SK-N-SH (cell line): ENCODE measurements around the gene PCCB. TPM values are rescaled to one million over a fixed set of nuclear protein-coding genes. Genes with fewer than 3 reads are reported as not detected.

ENCODE experiments used
- CTCF ChIA-PET: fragments of 300-600, 350-600 bp; formaldehyde crosslinking; extraction: SDS; loops from one replicate; lab custom pipeline; 2021; lab: Yijun Ruan, JAX
- POLR2A ChIA-PET: fragments of 350-600 bp; sonication (Branson Sonifier 250); formaldehyde crosslinking; extraction: SDS; loops from one replicate; lab custom pipeline; 2020; ENCODE audit warnings: antibody characterized with exemption, inconsistent platforms; lab: Yijun Ruan, JAX
- DNase-seq: peaks from one replicate; pipeline ENCODE4 v3.0.0; 2012
- H2AFZ ChIP-seq: fragments of 200-600 bp; sonication (generic); 2 replicates; pipeline ENCODE4 v1.8.1; 2016; ENCODE audit warnings: antibody characterized with exemption, mild to moderate bottlenecking, low read depth
- H3F3A ChIP-seq: fragments of 200-600 bp; sonication (generic); replicated peaks from 2 replicates; pipeline ENCODE3; 2016; ENCODE audit warnings: antibody characterized with exemption, mild to moderate bottlenecking; ENCODE audit not compliant: insufficient read depth
- H3K27ac ChIP-seq, 2 experiments: fragments of 200-500 bp in 1 of 2; fragments of 200-600 bp in 1 of 2; sonication (Bioruptor generic) in 1 of 2; sonication (generic), shearing (Covaris generic) in 1 of 2; 2 replicates each; pipeline versions ENCODE4 v1.5.1 to v1.6.1; 2014 to 2016; ENCODE audit warnings: low read depth in 2 of 2, inconsistent platforms in 1 of 2, low read length in 1 of 2, mild to moderate bottlenecking in 1 of 2, mixed read lengths in 1 of 2
- H3K27me3 ChIP-seq: fragments of 200-600 bp; sonication (generic), shearing (Covaris generic); 2 replicates; pipeline ENCODE4 v1.6.1; 2016; ENCODE audit warnings: mixed run types; ENCODE audit not compliant: insufficient read depth
- H3K36me3 ChIP-seq, 2 experiments: fragments of 200-500 bp in 1 of 2; fragments of 200-600 bp in 1 of 2; sonication (Bioruptor generic) in 1 of 2; sonication (generic) in 1 of 2; replicated peaks in 1 of 2; 2 replicates each; pipeline versions ENCODE3 to v1.5.1; 2014 to 2016; ENCODE audit warnings: low read length in 1 of 2, mild to moderate bottlenecking in 1 of 2; ENCODE audit not compliant: insufficient read depth in 2 of 2, control insufficient read depth in 1 of 2
- H3K4me1 ChIP-seq, 2 experiments: fragments of 200-500 bp in 1 of 2; fragments of 200-600 bp in 1 of 2; sonication (Bioruptor generic) in 1 of 2; sonication (generic), shearing (Covaris generic) in 1 of 2; 2 replicates each; pipeline versions ENCODE4 v1.5.1 to v1.6.1; 2014 to 2016; ENCODE audit warnings: low read depth in 1 of 2, low read length in 1 of 2, mixed run types in 1 of 2; ENCODE audit not compliant: insufficient read depth in 2 of 2, control insufficient read depth in 1 of 2
- H3K4me2 ChIP-seq: fragments of 200-600 bp; sonication (generic), shearing (Covaris generic); 2 replicates; pipeline ENCODE4 v1.6.1; 2017; ENCODE audit warnings: mixed run types
- H3K4me3 ChIP-seq, 2 experiments: fragments of 200-500 bp in 1 of 2; fragments of 200-600 bp in 1 of 2; sonication (Bioruptor generic) in 1 of 2; sonication (generic), shearing (Covaris generic) in 1 of 2; 2 replicates each; pipeline versions ENCODE4 v1.5.1 to v1.8.1; 2014 to 2016; ENCODE audit warnings: low read depth in 2 of 2, inconsistent platforms in 1 of 2, low read length in 1 of 2, mild to moderate bottlenecking in 1 of 2, mixed read lengths in 1 of 2, moderate library complexity in 1 of 2
- H3K79me2 ChIP-seq: fragments of 200-600 bp; sonication (generic); 2 replicates; pipeline ENCODE4 v1.8.1; 2017; ENCODE audit warnings: mild to moderate bottlenecking; ENCODE audit not compliant: insufficient read depth
- H3K9ac ChIP-seq: fragments of 200-600 bp; sonication (generic); 2 replicates; pipeline ENCODE4 v1.6.1; 2017; ENCODE audit warnings: mixed run types
- H3K9me2 ChIP-seq: fragments of 200-600 bp; sonication (generic); 2 replicates; pipeline ENCODE4 v1.6.1; 2017; ENCODE audit warnings: mixed run types
- H3K9me3 ChIP-seq: fragments of 200-600 bp; sonication (generic); 2 replicates; pipeline ENCODE4 v1.6.1; 2017; ENCODE audit warnings: mixed run types, mild to moderate bottlenecking, moderate library complexity
- H4K20me1 ChIP-seq: fragments of 200-600 bp; sonication (generic); 2 replicates; pipeline ENCODE4 v1.6.1; 2017; ENCODE audit warnings: mild to moderate bottlenecking, mixed run types; ENCODE audit not compliant: insufficient read depth
- CHD2 ChIP-seq: fragments of 150-350 bp; IDR thresholded peaks from 2 replicates; pipeline ENCODE4 v1.6.1; 2018; ENCODE audit warnings: low read length; ENCODE audit not compliant: partially characterized antibody
- ELF1 ChIP-seq: IDR thresholded peaks from 2 replicates; pipeline ENCODE4 v1.4.0; 2012
- EZH2phosphoT487 ChIP-seq: fragments of 200-600 bp; sonication (generic); IDR thresholded peaks from 2 replicates; pipeline ENCODE4 v1.6.1; 2017; ENCODE audit warnings: low read depth, mixed run types, mild to moderate bottlenecking, antibody characterized with exemption, moderate library complexity, borderline replicate concordance
- FOXJ3 ChIP-seq: sonication (generic); formaldehyde crosslinking; IDR thresholded peaks from 2 replicates; pipeline ENCODE4 v1.5.1; 2020; ENCODE audit warnings: mild to moderate bottlenecking, missing genetic modification reagents
- MEF2A ChIP-seq: IDR thresholded peaks from 2 replicates; pipeline ENCODE4 v1.4.0; 2012; ENCODE audit warnings: low read depth, borderline replicate concordance
- RAD21 ChIP-seq: IDR thresholded peaks from 2 replicates; pipeline ENCODE4 v1.6.1; 2012; ENCODE audit warnings: mild to moderate bottlenecking, low read length
- RCOR1 ChIP-seq: fragments of 150-350 bp; IDR thresholded peaks from 2 replicates; pipeline ENCODE4 v1.6.1; 2017; ENCODE audit warnings: antibody characterized with exemption, low read length
- SIN3A ChIP-seq: IDR thresholded peaks from 2 replicates; pipeline ENCODE4 v1.6.1; 2012; ENCODE audit warnings: low read depth, mild to moderate bottlenecking, low read length, moderate library complexity, borderline replicate concordance
- SMC3 ChIP-seq: IDR thresholded peaks from 2 replicates; pipeline ENCODE4 v1.6.1; 2012; ENCODE audit warnings: low read depth, low read length, improper control_type of control experiment
- TAF1 ChIP-seq: IDR thresholded peaks from 2 replicates; pipeline ENCODE4 v1.6.1; 2012; ENCODE audit warnings: low read depth, mild to moderate bottlenecking, low read length, moderate library complexity, borderline replicate concordance
- TCF12 ChIP-seq: IDR thresholded peaks from 2 replicates; pipeline ENCODE4 v1.4.0; 2012
- TEAD4 ChIP-seq: IDR thresholded peaks from 2 replicates; pipeline ENCODE4 v1.4.0; 2012; ENCODE audit warnings: mild to moderate bottlenecking, borderline replicate concordance; ENCODE audit not compliant: insufficient read depth
- YY1 ChIP-seq: IDR thresholded peaks from 2 replicates; pipeline ENCODE4 v1.4.0; 2012; ENCODE audit warnings: low read depth, mild to moderate bottlenecking
- polyA plus RNA-seq, 3 experiments: library from polyadenylated mRNA; depleted of rRNA; stranded (reverse); fragments of >200 nt; gene quantifications; 2 replicates each; pipeline ENCODE4 v1.2.3, GENCODE V29; 2012
- TF ChIP-seq, protein P1 (sequence below): IDR thresholded peaks from 2 replicates; pipeline ENCODE4 v1.6.1; 2012; ENCODE audit warnings: mild to moderate bottlenecking, low read depth, low read length, moderate library complexity
- TF ChIP-seq, protein P2 (sequence below): IDR thresholded peaks from 2 replicates; pipeline ENCODE4; 2012
- TF ChIP-seq, protein P3 (sequence below): fragments of 200-600 bp; sonication (generic); IDR thresholded peaks from 2 replicates; pipeline ENCODE4 v1.6.1; 2017; ENCODE audit warnings: antibody characterized with exemption, mild to moderate bottlenecking, moderate library complexity
- TF ChIP-seq, protein P4 (sequence below): IDR thresholded peaks from 2 replicates; pipeline ENCODE4 v1.4.0; 2012; ENCODE audit warnings: low read depth
- TF ChIP-seq, protein P5 (sequence below): fragments of 150-350 bp; IDR thresholded peaks from 2 replicates; pipeline ENCODE4 v1.6.1; 2016; ENCODE audit warnings: mild to moderate bottlenecking, low read depth, low read length

Gene PCCB
- polyA plus RNA-seq, 1 of the 3 experiments (the other 2 are of a cell fraction) = 67.5 TPM

DNA sequence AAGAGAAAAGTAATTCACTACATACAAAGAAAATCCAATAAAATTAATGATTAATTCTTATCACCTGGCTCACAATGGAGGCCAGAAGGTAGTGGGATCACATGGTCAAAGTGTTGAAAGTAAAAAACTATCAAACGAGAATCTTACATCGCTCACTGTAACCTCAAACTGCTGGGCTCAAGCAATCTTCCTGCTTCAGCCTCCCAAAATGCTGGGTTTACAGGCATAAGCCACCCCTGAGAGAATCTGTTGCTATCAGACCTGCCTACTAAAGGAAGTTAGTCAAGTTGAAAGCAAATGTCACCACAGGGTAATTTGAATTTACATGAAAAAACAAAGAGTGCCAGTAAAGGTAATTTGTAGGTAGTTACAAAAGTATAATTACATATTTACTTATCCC is 103.3 kb downstream of the PCCB start (continued):
- TF ChIP-seq, protein P1, sequence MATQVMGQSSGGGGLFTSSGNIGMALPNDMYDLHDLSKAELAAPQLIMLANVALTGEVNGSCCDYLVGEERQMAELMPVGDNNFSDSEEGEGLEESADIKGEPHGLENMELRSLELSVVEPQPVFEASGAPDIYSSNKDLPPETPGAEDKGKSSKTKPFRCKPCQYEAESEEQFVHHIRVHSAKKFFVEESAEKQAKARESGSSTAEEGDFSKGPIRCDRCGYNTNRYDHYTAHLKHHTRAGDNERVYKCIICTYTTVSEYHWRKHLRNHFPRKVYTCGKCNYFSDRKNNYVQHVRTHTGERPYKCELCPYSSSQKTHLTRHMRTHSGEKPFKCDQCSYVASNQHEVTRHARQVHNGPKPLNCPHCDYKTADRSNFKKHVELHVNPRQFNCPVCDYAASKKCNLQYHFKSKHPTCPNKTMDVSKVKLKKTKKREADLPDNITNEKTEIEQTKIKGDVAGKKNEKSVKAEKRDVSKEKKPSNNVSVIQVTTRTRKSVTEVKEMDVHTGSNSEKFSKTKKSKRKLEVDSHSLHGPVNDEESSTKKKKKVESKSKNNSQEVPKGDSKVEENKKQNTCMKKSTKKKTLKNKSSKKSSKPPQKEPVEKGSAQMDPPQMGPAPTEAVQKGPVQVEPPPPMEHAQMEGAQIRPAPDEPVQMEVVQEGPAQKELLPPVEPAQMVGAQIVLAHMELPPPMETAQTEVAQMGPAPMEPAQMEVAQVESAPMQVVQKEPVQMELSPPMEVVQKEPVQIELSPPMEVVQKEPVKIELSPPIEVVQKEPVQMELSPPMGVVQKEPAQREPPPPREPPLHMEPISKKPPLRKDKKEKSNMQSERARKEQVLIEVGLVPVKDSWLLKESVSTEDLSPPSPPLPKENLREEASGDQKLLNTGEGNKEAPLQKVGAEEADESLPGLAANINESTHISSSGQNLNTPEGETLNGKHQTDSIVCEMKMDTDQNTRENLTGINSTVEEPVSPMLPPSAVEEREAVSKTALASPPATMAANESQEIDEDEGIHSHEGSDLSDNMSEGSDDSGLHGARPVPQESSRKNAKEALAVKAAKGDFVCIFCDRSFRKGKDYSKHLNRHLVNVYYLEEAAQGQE = no peak
- no peak for TF ChIP-seq YY1

DNA sequence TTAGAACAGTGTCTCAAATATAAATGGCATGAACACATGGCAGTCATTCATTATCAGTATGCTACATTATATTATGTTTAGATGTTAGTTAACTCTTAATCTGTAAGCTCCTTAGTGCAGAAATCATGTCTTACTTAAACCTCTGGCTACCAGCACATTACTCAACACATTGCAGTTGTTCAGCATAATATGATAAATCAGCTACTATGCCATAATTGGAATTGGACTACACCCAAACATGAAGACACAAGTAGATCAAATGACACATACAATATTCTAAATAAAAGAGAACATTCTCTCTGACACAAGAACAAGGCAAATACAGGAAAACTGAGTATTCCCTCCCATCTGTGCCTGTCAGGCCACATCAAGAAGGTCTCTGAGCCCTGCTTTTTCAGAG is 116.1 kb downstream of the PCCB start:
- H2AFZ ChIP-seq = no peak overlapping the region
- H4K20me1 ChIP-seq = no peaks in the 10 kb centered on the region
- no peaks in the 10 kb centered on the region for H3K4me1 ChIP-seq
- H3K4me3 ChIP-seq = no peak overlapping the region
- no peak overlapping the region for H3K9ac ChIP-seq
- no peaks in the 10 kb centered on the region for H3K9me2 ChIP-seq
- DNase-seq = no peak
- no peak overlapping the region for H3K4me2 ChIP-seq
- ChIA-PET CTCF (interaction anchor here (0.7 to 2.1 kb wide), 5 partner anchors 14 to 648 kb away, joined by 3 to 9 read pairs (median 5); no protein-coding TSS in a partner anchor), POLR2A (no interaction called here)
- no peaks in the 10 kb centered on the region for H3K27me3 ChIP-seq
- H3K27ac ChIP-seq = no peak overlapping the region; a peak in 1 of 4 replicates
- H3F3A ChIP-seq = peaks cover 5% of the 10 kb centered on the region
- TF ChIP-seq RAD21 = no peak
- TF ChIP-seq, protein P2, sequence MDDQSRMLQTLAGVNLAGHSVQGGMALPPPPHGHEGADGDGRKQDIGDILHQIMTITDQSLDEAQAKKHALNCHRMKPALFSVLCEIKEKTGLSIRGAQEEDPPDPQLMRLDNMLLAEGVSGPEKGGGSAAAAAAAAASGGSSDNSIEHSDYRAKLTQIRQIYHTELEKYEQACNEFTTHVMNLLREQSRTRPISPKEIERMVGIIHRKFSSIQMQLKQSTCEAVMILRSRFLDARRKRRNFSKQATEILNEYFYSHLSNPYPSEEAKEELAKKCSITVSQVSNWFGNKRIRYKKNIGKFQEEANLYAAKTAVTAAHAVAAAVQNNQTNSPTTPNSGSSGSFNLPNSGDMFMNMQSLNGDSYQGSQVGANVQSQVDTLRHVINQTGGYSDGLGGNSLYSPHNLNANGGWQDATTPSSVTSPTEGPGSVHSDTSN = no peak
- TF ChIP-seq TEAD4 = no peak
- TF ChIP-seq, protein P3, sequence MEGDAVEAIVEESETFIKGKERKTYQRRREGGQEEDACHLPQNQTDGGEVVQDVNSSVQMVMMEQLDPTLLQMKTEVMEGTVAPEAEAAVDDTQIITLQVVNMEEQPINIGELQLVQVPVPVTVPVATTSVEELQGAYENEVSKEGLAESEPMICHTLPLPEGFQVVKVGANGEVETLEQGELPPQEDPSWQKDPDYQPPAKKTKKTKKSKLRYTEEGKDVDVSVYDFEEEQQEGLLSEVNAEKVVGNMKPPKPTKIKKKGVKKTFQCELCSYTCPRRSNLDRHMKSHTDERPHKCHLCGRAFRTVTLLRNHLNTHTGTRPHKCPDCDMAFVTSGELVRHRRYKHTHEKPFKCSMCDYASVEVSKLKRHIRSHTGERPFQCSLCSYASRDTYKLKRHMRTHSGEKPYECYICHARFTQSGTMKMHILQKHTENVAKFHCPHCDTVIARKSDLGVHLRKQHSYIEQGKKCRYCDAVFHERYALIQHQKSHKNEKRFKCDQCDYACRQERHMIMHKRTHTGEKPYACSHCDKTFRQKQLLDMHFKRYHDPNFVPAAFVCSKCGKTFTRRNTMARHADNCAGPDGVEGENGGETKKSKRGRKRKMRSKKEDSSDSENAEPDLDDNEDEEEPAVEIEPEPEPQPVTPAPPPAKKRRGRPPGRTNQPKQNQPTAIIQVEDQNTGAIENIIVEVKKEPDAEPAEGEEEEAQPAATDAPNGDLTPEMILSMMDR = no peak
- no peak for TF ChIP-seq SIN3A
- no peak for TF ChIP-seq RCOR1
- no peak for TF ChIP-seq CHD2
- TF ChIP-seq TAF1 = no peak
- no peak for TF ChIP-seq EZH2phosphoT487
- TF ChIP-seq, protein P4, sequence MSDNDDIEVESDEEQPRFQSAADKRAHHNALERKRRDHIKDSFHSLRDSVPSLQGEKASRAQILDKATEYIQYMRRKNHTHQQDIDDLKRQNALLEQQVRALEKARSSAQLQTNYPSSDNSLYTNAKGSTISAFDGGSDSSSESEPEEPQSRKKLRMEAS = no peak
- TF ChIP-seq TCF12 = no peak
- TF ChIP-seq MEF2A = no peak
- TF ChIP-seq SMC3 = no peak
- no peak for TF ChIP-seq ELF1
- TF ChIP-seq, protein P1 = no peak
- TF ChIP-seq, protein P5, sequence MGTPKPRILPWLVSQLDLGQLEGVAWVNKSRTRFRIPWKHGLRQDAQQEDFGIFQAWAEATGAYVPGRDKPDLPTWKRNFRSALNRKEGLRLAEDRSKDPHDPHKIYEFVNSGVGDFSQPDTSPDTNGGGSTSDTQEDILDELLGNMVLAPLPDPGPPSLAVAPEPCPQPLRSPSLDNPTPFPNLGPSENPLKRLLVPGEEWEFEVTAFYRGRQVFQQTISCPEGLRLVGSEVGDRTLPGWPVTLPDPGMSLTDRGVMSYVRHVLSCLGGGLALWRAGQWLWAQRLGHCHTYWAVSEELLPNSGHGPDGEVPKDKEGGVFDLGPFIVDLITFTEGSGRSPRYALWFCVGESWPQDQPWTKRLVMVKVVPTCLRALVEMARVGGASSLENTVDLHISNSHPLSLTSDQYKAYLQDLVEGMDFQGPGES = no peak
- TF ChIP-seq FOXJ3 = no peak
- H3K9me3 ChIP-seq = no peaks in the 10 kb centered on the region
- peaks cover 10 to 38% of the 10 kb centered on the region in 2 experiments for H3K36me3 ChIP-seq
- no peaks in the 10 kb centered on the region for H3K79me2 ChIP-seq
